Smooth muscle cell (in vitro differentiated cells): Measurements from ENCODE around the gene PHF21B. TPM values are rescaled to one million over a fixed set of nuclear protein-coding genes. Genes with fewer than 3 reads are reported as not detected.

Source experiments
- DNase-seq: peaks from one replicate; lab custom pipeline; 2025; ENCODE audit not compliant: unreplicated experiment; lab: John Stamatoyannopoulos, UW
- H2AFZ ChIP-seq: fragments of 200-600 bp; sonication (generic); 2 replicates; pipeline ENCODE4 v1.6.0; 2016; ENCODE audit warnings: antibody characterized with exemption, low read depth, mild to moderate bottlenecking
- H3F3A ChIP-seq: fragments of 200-600 bp; sonication (generic); 2 replicates; pipeline ENCODE4 v1.6.0; 2017; ENCODE audit warnings: antibody characterized with exemption, low read depth
- H3K27ac ChIP-seq: fragments of 200-600 bp; sonication (generic); 2 replicates; pipeline ENCODE4 v1.5.1; 2016; ENCODE audit warnings: low read depth, mild to moderate bottlenecking
- H3K27me3 ChIP-seq: fragments of 200-600 bp; sonication (generic); 2 replicates; pipeline ENCODE4 v1.6.1; 2016; ENCODE audit warnings: low read depth, mild to moderate bottlenecking
- H3K36me3 ChIP-seq: fragments of 200-600 bp; sonication (generic); 2 replicates; pipeline ENCODE4 v1.5.1; 2016; ENCODE audit warnings: low read depth
- H3K4me1 ChIP-seq: fragments of 200-600 bp; sonication (generic); 2 replicates; pipeline ENCODE4 v1.5.1; 2016; ENCODE audit warnings: low read depth
- H3K4me2 ChIP-seq: fragments of 200-600 bp; sonication (generic); 2 replicates; pipeline ENCODE4 v1.6.0; 2016; ENCODE audit warnings: mild to moderate bottlenecking
- H3K4me3 ChIP-seq: fragments of 200-600 bp; sonication (generic); 2 replicates; pipeline ENCODE4 v1.5.1; 2016; ENCODE audit warnings: mild to moderate bottlenecking
- H3K79me2 ChIP-seq: fragments of 200-600 bp; sonication (generic); 2 replicates; pipeline ENCODE4 v1.6.0; 2016; ENCODE audit warnings: low read depth, mild to moderate bottlenecking
- H3K9ac ChIP-seq: fragments of 200-600 bp; sonication (generic); 2 replicates; pipeline ENCODE4 v1.6.0; 2016; ENCODE audit warnings: low read depth
- H3K9me3 ChIP-seq: fragments of 200-600 bp; sonication (generic); replicated peaks from 2 replicates; pipeline ENCODE4 v1.5.1; 2016; ENCODE audit warnings: low read depth
- H4K20me1 ChIP-seq: fragments of 200-600 bp; sonication (generic); 2 replicates; pipeline ENCODE4 v1.6.0; 2016; ENCODE audit warnings: low read depth
- CTCF ChIP-seq: fragments of 200-600 bp; sonication (generic); IDR thresholded peaks from 2 replicates; pipeline ENCODE4 v1.5.1; 2017; ENCODE audit warnings: borderline replicate concordance, mild to moderate bottlenecking, antibody characterized with exemption; ENCODE audit not compliant: insufficient read depth, poor library complexity, severe bottlenecking
- WGBS: methylation state at CpG from one replicate; pipeline ENCODE4 v1.1.7; 2016; ENCODE audit warnings: low lambda C conversion rate; 5-methylcytosine and 5-hydroxymethylcytosine counted together
- polyA plus RNA-seq: library from polyadenylated mRNA; unstranded; fragments of >200 nt; fragmentation: Nextera tagmentation; extraction: Ambion mirVana; gene quantifications from 2 replicates; pipeline ENCODE4 v1.2.1, GENCODE V29; 2016
- total RNA-seq: library from RNA; depleted of rRNA; stranded (reverse); fragments of >200 nt; gene quantifications from 2 replicates; pipeline ENCODE4 v1.2.3, GENCODE V29; 2014

PHF21B gene
- total and polyA plus RNA-seq, 2 experiments from 2014 or later = 0.13 TPM

GRCh38 chr22:44974454-44974853 is 35.4 kb downstream of the PHF21B start:
- WGBS = 92% methylated on average over 9 of the region's 9 CpGs
- Histone ChIP-seq H3K79me2 (no peaks in the 10 kb centered on the region), H3K4me1 (no peaks in the 10 kb centered on the region), H3K4me2 (no peak overlapping the region), H3K36me3 (no peaks in the 10 kb centered on the region), H4K20me1 (peaks cover 20% of the 10 kb centered on the region), H2AFZ (no peak overlapping the region), H3K4me3 (no peak overlapping the region), H3F3A (no peaks in the 10 kb centered on the region), H3K27me3 (no peaks in the 10 kb centered on the region), H3K9ac (no peak overlapping the region), H3K9me3 (no peaks in the 10 kb centered on the region), H3K27ac (no peak overlapping the region)
- TF ChIP-seq CTCF = no peak
- DNase-seq = no peak

GRCh38 chr22:44973829-44974228 is 36.0 kb downstream of the PHF21B start:
- Histone ChIP-seq H3K36me3 (no peaks in the 10 kb centered on the region), H3K27ac (no peak overlapping the region), H3K79me2 (no peaks in the 10 kb centered on the region), H3F3A (no peaks in the 10 kb centered on the region), H3K9me3 (no peaks in the 10 kb centered on the region), H4K20me1 (peaks cover 20% of the 10 kb centered on the region), H3K4me2 (no peak overlapping the region), H3K27me3 (no peaks in the 10 kb centered on the region), H2AFZ (no peak overlapping the region), H3K4me1 (no peaks in the 10 kb centered on the region), H3K9ac (no peak overlapping the region), H3K4me3 (no peak overlapping the region)
- no peak for TF ChIP-seq CTCF
- WGBS = 92% methylated on average over 8 of the region's 8 CpGs
- DNase-seq = no peak

GRCh38 chr22:44972363-44973083 is 37.3 kb downstream of the PHF21B start:
- H3K36me3 ChIP-seq = no peaks in the 10 kb centered on the region
- H3K4me3 ChIP-seq = no peak overlapping the region
- no peaks in the 10 kb centered on the region for H3K79me2 ChIP-seq
- no peak overlapping the region for H2AFZ ChIP-seq
- 83% methylated on average over 23 of the region's 23 CpGs for WGBS
- no peak overlapping the region for H3K27ac ChIP-seq
- no peaks in the 10 kb centered on the region for H3K9me3 ChIP-seq
- DNase-seq = no peak
- no peaks in the 10 kb centered on the region for H3K27me3 ChIP-seq
- H3K4me2 ChIP-seq = no peak overlapping the region
- no peak for TF ChIP-seq CTCF
- no peaks in the 10 kb centered on the region for H3K4me1 ChIP-seq
- H3K9ac ChIP-seq = no peak overlapping the region
- H3F3A ChIP-seq = no peaks in the 10 kb centered on the region
- H4K20me1 ChIP-seq = peaks cover 20% of the 10 kb centered on the region

GRCh38 chr22:44971651-44972362 is 38.0 kb downstream of the PHF21B start:
- no peak overlapping the region for H3K4me3 ChIP-seq
- no peaks in the 10 kb centered on the region for H3F3A ChIP-seq
- no peaks in the 10 kb centered on the region for H3K79me2 ChIP-seq
- no peaks in the 10 kb centered on the region for H3K36me3 ChIP-seq
- H3K27me3 ChIP-seq = no peaks in the 10 kb centered on the region
- 74% methylated on average over 11 of the region's 11 CpGs for WGBS
- no peaks in the 10 kb centered on the region for H3K4me1 ChIP-seq
- no peak overlapping the region for H3K27ac ChIP-seq
- no peak overlapping the region for H3K9ac ChIP-seq
- H4K20me1 ChIP-seq = peaks cover 20% of the 10 kb centered on the region
- H3K9me3 ChIP-seq = no peaks in the 10 kb centered on the region
- no peak overlapping the region for H3K4me2 ChIP-seq
- no peak for TF ChIP-seq CTCF
- H2AFZ ChIP-seq = no peak overlapping the region
- DNase-seq = no peak
